Astrocyte (in vitro differentiated cells and primary cell): ENCODE measurements around the gene REG4.

Experiments
- CTCF ChIP-seq: IDR thresholded peaks from 2 replicates; pipeline ENCODE4 v1.5.1; 2011; ENCODE audit warnings: low read depth, mild to moderate bottlenecking, inconsistent platforms, low read length, moderate library complexity; ENCODE audit not compliant: insufficient read depth
- EZH2 ChIP-seq: IDR thresholded peaks from 2 replicates; pipeline ENCODE4 v1.6.1; 2012; ENCODE audit warnings: mild to moderate bottlenecking, low read length, inconsistent platforms; ENCODE audit not compliant: insufficient read depth

- TF ChIP-seq CTCF (no peak), EZH2 (no peak)
These were observed 6.0 kb downstream of the REG4 start for GRCh38 chr1:119805247-119805646.
